EH (cell line): ENCODE results near the gene NAT16.

Source experiments
- DNase-seq: peaks from one replicate; pipeline ENCODE4 v3.0.0-alpha.2; 2015; ENCODE audit warnings: low read depth

NAT16 gene

GRCh38 chr7:101170617-101171441, 9.3 kb downstream of the NAT16 start:
- no peak for DNase-seq

DNA sequence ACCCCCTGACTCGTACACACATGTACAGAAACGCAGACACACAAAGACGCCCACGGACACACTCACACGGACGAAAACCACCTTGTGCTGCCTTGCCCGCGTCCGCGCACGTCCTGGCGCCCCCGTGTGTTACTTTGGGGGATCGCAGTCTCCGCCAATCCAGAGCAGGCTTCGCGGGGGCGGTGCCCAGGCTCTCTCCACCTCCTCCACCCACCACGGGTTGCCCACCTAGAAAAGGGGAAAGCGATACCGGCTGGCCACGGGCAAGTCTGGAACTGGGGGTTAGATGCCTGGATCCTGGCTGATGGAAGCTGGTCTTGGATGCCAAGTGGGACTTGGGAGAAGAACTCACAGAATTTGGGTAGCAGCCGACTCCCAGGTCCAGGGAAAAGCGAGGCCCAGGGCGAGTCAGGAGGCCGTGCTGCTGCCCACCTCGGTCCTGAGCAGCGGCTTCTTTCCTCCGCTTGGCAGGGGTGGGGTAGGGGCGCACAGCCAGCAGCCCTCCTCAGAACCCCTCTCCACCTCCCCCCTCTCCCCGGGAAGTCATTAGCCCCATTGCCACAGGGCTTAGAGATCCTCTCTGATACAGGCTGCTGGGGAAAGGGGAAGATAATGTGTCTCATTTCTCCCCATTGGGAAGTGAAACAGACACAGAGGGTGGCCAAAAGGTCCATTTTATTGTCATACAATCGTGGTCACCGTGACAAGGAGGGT, 10.1 kb downstream of the NAT16 start:
- peak; percentile 60 for DNase-seq

GRCh38 chr7:101169110-101169837, 10.8 kb downstream of the NAT16 start:
- DNase-seq, result no peak

GRCh38 chr7:101168412-101169049, 11.6 kb downstream of the NAT16 start:
- no peak for DNase-seq

DNA sequence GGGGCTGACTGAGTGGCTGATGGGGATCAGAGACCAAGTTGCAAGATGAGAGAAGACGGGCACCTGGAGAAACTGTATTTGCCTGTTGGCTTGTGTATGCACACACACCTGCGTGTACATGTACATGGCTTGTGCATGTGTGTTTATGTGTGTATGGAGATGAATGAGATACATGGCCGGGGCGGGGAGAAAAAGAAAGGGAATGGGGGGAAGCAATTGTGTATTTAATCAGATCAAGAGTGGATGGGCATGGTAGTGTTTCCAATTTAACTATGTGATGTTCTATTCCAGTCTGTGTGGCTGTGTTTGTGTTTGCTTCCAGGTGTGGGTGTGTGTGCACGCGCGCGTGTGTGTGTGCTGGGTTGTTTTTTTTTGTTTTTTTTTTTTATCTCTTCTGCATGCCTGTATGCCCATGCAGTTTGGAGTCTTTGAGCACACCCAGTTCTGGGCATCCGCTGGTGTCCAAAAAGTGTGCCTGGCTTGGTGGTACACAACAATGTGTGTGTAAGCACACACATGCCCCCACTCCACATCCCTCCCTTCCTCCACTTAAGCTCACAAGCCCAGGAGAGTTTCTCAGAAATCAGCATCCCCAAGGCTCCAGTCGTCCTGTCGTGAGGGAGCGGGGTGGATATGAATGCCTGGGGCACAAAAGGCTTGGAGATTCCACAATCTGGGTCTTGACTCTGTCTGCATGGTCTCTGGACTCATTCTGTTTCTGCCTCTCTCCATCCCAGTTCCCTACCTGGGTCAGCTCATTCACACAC, 12.3 kb downstream of the NAT16 start:
- DNase-seq, result no peak

DNA sequence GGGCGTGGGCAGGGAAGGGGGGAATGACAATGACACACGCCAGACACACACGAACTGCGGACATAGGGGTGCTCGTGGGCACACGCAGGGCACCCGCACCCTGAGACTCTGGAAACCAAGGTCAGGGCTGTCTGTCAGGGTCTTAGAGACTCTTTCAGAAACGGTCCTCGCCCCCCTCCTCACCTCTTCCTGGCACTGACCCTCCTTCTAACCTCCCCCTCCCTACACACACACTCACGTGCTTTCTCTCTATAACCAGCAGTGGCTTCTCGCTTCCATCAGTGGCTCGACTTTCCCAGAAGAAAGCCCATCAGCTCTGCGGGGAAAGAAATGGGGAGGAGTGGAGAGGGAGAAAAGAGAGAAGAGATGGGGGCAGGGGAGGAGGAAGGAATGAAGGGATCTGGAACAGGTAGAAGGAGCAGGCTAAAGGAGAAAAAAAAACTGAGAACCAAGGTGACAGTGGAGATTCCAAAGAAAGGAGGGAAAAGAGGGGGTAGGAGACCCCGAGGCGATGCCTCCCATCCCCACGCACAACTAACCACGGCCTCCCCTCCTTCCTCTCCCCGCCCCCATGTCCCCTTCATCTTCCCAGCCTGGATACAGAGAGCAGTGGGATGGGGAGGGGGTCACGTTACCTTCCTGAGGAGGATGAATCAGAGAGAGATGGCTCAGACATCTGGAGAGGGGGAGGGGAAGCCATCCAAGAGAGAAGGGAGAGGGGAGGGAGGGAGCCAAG, 13.0 kb downstream of the NAT16 start:
- no peak for DNase-seq

DNA sequence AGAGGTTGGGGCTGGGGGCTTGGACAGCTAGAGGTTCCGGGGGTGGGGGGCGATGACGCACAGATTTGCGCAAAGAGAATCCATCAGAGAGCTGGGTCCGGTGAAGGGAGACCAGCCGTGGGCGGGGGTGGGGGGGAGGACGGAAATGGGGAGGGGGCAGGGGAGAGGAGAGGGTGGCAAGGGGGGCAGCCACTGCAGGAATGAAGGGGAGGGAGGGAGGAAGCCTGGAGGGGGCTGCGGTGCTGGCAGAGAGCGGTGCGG, 13.5 kb downstream of the NAT16 start:
- no peak for DNase-seq

- no peak for DNase-seq
Measured at GRCh38 chr7:101165958-101166647, 14.0 kb downstream of the NAT16 start.

- DNase-seq, result peak; percentile 95
Measured at GRCh38 chr7:101165075-101165957, 14.8 kb downstream of the NAT16 start, which contains the start of gene VGF. Gene VGF (minus strand): TSS chr7:101165569. CDS start chr7:101164843, 726 bp downstream.

DNA sequence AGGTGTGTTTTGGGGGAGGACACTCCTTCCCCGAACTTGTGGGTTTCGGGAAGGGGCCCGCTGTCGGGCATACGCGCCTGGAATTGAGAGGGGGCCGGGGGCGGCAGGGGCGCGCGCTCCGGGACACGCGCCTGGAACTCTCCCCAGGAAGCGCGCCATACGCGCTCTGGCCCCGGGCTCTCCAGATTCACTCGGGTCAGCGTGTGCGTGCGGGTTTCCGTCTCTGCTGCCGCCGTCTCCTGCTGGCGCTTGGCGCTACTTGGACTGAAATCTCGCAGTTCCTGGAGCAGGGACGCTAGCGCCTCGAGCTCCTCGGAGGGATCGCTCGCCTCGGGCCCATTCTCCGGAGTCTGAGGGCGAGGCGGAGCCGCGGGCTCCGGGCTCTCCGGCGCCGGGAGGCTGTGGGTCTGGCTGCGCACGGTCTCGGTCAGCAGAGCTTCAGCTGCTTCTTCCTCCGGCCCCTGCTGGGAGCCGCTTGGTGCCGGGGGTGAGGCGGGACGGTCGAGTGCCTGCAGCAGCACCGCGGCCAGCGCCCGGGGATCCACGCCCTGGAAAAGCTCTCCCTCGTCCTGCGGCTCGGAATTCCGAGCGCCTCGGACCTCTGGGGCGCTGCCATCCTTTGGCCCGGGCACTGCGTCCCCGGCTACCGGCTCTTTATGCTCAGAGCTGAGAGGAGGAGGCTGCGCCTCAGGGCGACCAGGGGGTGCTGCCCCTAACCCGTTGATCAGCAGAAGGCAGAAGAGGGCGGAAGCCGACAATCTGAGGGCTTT, 15.8 kb downstream of the NAT16 start:
- peak; percentile 72 for DNase-seq

DNA sequence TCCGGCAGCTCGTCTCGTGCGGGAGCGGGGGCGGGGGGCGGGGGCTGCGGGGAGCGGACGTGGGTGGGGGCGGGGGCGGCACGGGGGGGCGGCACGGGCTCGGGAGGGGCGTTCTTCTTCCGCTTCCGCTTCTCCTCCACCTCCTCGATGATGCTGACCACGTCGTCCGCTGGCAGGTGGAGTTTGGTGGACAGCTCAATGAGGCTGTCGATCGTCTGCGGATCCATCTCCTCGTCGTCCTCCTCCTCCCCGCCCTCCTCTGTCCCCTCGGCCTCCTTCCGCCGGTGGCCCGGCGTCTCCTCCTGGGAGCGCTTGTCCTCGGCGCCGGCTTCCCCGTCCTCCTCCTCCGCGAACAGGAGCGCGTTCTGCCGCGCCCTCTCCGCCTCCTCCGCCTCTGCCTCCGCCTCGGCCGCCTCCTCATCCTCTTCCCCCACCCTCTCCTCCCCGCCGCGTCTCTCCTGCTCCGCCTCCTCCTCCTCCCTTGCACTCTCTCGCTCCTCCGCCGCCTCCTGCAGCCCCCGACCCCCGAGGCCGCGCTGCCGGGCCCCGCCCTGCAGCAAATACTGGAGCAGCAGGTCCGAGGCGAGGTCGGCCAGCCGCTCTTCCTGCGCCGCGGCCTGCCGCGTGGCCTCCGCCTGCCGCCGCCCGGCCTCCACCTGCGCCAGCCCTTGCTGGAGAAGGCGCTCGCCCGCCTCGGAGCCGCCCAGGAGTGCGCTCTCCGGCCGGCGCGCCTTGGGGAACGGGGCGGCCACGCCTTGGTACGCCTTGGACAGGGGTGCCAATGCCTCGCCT, 16.6 kb downstream of the NAT16 start:
- DNase-seq, result peak; percentile 41

DNA sequence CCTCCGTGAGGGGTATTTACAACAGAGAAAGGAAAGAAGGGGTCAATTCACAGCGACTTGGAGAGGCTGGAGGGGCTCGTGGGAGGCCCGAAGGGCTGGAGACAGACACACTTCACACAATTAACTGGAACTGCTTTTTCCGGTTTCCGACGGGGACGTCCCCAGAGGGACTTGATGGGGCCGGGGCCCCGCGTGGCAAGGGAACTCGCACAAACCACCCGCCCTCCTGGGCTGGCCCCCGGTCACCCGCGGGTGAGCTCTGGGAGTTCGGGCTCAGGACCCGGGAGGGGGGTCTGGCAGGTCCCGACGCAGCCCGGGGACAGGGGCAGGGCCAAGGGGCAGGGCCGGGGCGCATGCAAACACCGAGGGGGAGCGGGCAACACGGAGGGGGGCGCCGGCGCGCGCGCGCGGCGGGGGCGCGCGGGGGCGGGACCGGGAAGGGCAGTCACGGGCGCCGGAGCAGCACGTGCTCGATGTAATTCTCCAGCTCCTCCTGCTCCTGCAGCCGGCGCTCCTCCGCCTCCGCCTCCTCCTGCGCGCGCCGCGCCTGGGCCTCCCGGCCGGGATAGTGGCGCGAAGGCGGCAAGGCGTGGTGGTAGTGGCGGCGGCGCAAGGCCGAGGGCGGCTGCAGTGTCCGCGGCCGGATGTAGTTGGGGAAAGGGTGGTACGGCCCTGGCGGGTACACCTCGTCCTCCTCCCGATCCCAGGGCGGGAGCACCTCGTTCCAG, 17.4 kb downstream of the NAT16 start:
- peak; percentile 68 for DNase-seq

GRCh38 chr7:101161692-101162471, 18.2 kb downstream of the NAT16 start:
- no peak for DNase-seq

DNA sequence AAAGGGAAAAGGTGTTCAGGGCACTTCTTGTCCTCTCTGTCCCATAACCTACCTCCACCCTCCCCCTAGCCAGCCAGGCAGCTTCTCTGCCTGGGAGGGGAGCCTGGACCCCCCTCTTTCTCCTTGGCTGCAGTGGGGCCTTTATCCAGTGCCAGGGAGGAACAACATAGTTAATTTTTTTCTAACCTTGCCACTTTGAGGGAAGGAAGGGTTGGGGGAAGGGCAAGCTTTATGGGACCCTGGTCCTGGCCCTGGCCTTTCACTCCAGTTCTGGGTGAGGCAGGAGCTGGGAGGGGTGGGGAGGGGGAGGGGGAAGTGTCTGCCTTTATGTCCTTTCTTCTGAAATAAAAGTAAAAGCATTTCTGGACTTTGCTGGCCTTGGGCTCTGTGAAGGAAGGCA, 19.2 kb downstream of the NAT16 start:
- no peak for DNase-seq

- DNase-seq, result peak; percentile 55
Measured at GRCh38 chr7:101159696-101160674, 20.1 kb downstream of the NAT16 start.
